GM19328 (cell line): Measurements from ENCODE around the gene CHCHD4.
A peak's percentile ranks its signal among the peaks of the same experiment; 100 is the strongest.

Experiments
- ATAC-seq: cut with Tn5 transposase; IDR thresholded peaks from one replicate; pipeline ENCODE4 v1.9.1; 2021; ENCODE audit warnings: mild to moderate bottlenecking, moderate library complexity; ENCODE audit not compliant: unreplicated experiment

Gene CHCHD4

GRCh38 chr3:14137004-14137403, 12.3 kb upstream of the CHCHD4 start:
- ATAC-seq: no peak

- no peak for ATAC-seq
These were observed 10.9 kb upstream of the CHCHD4 start for GRCh38 chr3:14135581-14135980.

- ATAC-seq: no peak
These were observed 9.6 kb upstream of the CHCHD4 start for GRCh38 chr3:14134291-14134690.

GRCh38 chr3:14133876-14134275, 9.2 kb upstream of the CHCHD4 start:
- no peak for ATAC-seq

- no peak for ATAC-seq
These were observed 8.6 kb upstream of the CHCHD4 start for GRCh38 chr3:14133188-14133800.

GRCh38 chr3:14132689-14133088, 8.0 kb upstream of the CHCHD4 start:
- ATAC-seq: no peak

- ATAC-seq: no peak
These were observed 7.5 kb upstream of the CHCHD4 start for GRCh38 chr3:14132120-14132519.

- no peak for ATAC-seq
These were observed 6.5 kb upstream of the CHCHD4 start for GRCh38 chr3:14131134-14131533.

GRCh38 chr3:14130707-14131106, 6.0 kb upstream of the CHCHD4 start:
- no peak for ATAC-seq

GRCh38 chr3:14130230-14130629, 5.6 kb upstream of the CHCHD4 start:
- ATAC-seq: no peak

GRCh38 chr3:14129296-14129695, 4.6 kb upstream of the CHCHD4 start:
- ATAC-seq: no peak

- ATAC-seq: no peak
These were observed 4.1 kb upstream of the CHCHD4 start for GRCh38 chr3:14128724-14129123.

- no peak for ATAC-seq
These were observed 3.0 kb upstream of the CHCHD4 start for GRCh38 chr3:14127516-14128161.

GRCh38 chr3:14126887-14127505, 2.3 kb upstream of the CHCHD4 start:
- no peak for ATAC-seq

- no peak for ATAC-seq
These were observed 1.6 kb upstream of the CHCHD4 start for GRCh38 chr3:14126017-14126886.

- ATAC-seq: peak; percentile 22
These were observed 735 bp upstream of the CHCHD4 start for GRCh38 chr3:14125193-14126016.

GRCh38 chr3:14124223-14124614, 451 bp downstream of the CHCHD4 start:
- peak; percentile 40 for ATAC-seq

GRCh38 chr3:14123308-14124222, 1.1 kb downstream of the CHCHD4 start:
- ATAC-seq: no peak

- no peak for ATAC-seq
These were observed 2.4 kb downstream of the CHCHD4 start for GRCh38 chr3:14122301-14122700.

- no peak for ATAC-seq
These were observed 2.8 kb downstream of the CHCHD4 start for GRCh38 chr3:14121859-14122258.
